H1 (cell line): Measurements from ENCODE around the gene E2F2. TPM values are rescaled to one million over a fixed set of nuclear protein-coding genes. Genes with fewer than 3 reads are reported as not detected.

Experiments
- CTCF ChIA-PET: fragments of 300-600 bp; sonication (Branson Sonifier 250); formaldehyde crosslinking; loops from one replicate; lab custom pipeline; 2021; ENCODE audit not compliant: partially characterized antibody; lab: Charles Lee
- POLR2A ChIA-PET: fragments of 300-600 bp; sonication (Branson Sonifier 250); formaldehyde crosslinking; loops from one replicate; lab custom pipeline; 2021; ENCODE audit warnings: inconsistent platforms; ENCODE audit not compliant: partially characterized antibody; lab: Charles Lee
- DNase-seq, 2 experiments: peaks; one replicate each; pipeline versions ENCODE4 v3.0.0 to v3.0.0-alpha.2; 2010 to 2022; ENCODE audit warnings: low spot score in 2 of 2, low read depth in 1 of 2, mixed read lengths in 1 of 2
- FAIRE-seq: peaks from 2 replicates; lab custom pipeline; 2011; peaks lifted over from hg19 to GRCh38; lab: Jason Lieb, UNC
- H2AFZ ChIP-seq: 2 replicates; pipeline ENCODE4 v1.8.1; 2012; ENCODE audit warnings: low read length, inconsistent platforms
- H2AK5ac ChIP-seq: 2 replicates; pipeline ENCODE4 v1.6.1; 2013; ENCODE audit warnings: low read depth, low read length
- H2BK120ac ChIP-seq: replicated peaks from 2 replicates; pipeline ENCODE3; 2013; ENCODE audit warnings: low read depth, low read length, inconsistent platforms
- H2BK12ac ChIP-seq: 2 replicates; pipeline ENCODE4 v1.6.1; 2013; ENCODE audit warnings: low read depth, low read length
- H2BK15ac ChIP-seq: 2 replicates; pipeline ENCODE4 v1.6.1; 2013; ENCODE audit warnings: low read length
- H2BK20ac ChIP-seq: 2 replicates; pipeline ENCODE4 v1.6.1; 2013; ENCODE audit warnings: low read length
- H2BK5ac ChIP-seq: 2 replicates; pipeline ENCODE4 v1.6.1; 2013; ENCODE audit warnings: low read depth, low read length
- H3K14ac ChIP-seq: 2 replicates; pipeline ENCODE4 v1.6.1; 2013; ENCODE audit warnings: inconsistent platforms; ENCODE audit not compliant: insufficient read length
- H3K18ac ChIP-seq: 2 replicates; pipeline ENCODE4 v1.6.1; 2013; ENCODE audit warnings: low read length; ENCODE audit errors: extremely low read depth
- H3K23ac ChIP-seq: 2 replicates; pipeline ENCODE4 v1.6.1; 2013; ENCODE audit warnings: inconsistent platforms; ENCODE audit not compliant: insufficient read length
- H3K23me2 ChIP-seq: 2 replicates; pipeline ENCODE4 v1.6.1; 2013; ENCODE audit warnings: low read depth, low read length
- H3K27ac ChIP-seq: 2 replicates; pipeline ENCODE4 v1.6.1; 2011; ENCODE audit warnings: low read depth, low read length, inconsistent platforms
- H3K27me3 ChIP-seq, 4 experiments: replicated peaks in 1 of 4; 1 replicate in 1 of 4; 2 replicates in 3 of 4; pipeline versions ENCODE4 v1.6.1 to v1.8.1; 2011 to 2013; ENCODE audit warnings: low read length in 3 of 4, mild to moderate bottlenecking in 3 of 4, inconsistent platforms in 2 of 4, mixed read lengths in 2 of 4, moderate library complexity in 1 of 4; ENCODE audit not compliant: control insufficient read depth in 3 of 4, insufficient read depth in 3 of 4; ENCODE audit errors: extremely low read depth in 1 of 4
- H3K36me3 ChIP-seq, 4 experiments: 2 replicates each; pipeline versions ENCODE4 v1.6.1 to v1.8.1; 2011 to 2013; ENCODE audit warnings: mild to moderate bottlenecking in 4 of 4, low read length in 3 of 4, moderate library complexity in 2 of 4, control low read depth in 1 of 4, inconsistent platforms in 1 of 4; ENCODE audit not compliant: insufficient read depth in 4 of 4, control insufficient read depth in 2 of 4
- H3K4ac ChIP-seq: replicated peaks from 2 replicates; pipeline ENCODE3; 2013; ENCODE audit warnings: low read length, low read depth, mixed read lengths, inconsistent platforms; ENCODE audit not compliant: insufficient read length
- H3K4me1 ChIP-seq, 4 experiments: replicated peaks in 1 of 4; 1 replicate in 1 of 4; 2 replicates in 3 of 4; pipeline versions ENCODE4 v1.6.1 to v1.8.1; 2011 to 2013; ENCODE audit warnings: low read length in 3 of 4, inconsistent platforms in 2 of 4, mixed read lengths in 1 of 4; ENCODE audit not compliant: insufficient read depth in 4 of 4, control insufficient read depth in 3 of 4
- H3K4me2 ChIP-seq, 2 experiments: 2 replicates each; pipeline versions ENCODE4 v1.6.1 to v1.8.1; 2011 to 2013; ENCODE audit warnings: low read depth in 2 of 2, low read length in 2 of 2, control low read depth in 1 of 2, inconsistent platforms in 1 of 2, mild to moderate bottlenecking in 1 of 2; ENCODE audit not compliant: insufficient read depth in 1 of 2
- H3K4me3 ChIP-seq, 4 experiments: fragments of 200-600, 300-600 bp in 1 of 4; sonication (generic), shearing (Covaris generic), sonication (Bioruptor Twin) in 1 of 4; 2 replicates each; pipeline versions ENCODE4 v1.5.1 to v1.8.1; 2011 to 2016; ENCODE audit warnings: low read length in 4 of 4, low read depth in 3 of 4, control low read depth in 2 of 4, inconsistent platforms in 2 of 4, mild to moderate bottlenecking in 2 of 4, mixed read lengths in 1 of 4, moderate library complexity in 1 of 4; ENCODE audit not compliant: insufficient read depth in 2 of 4; ENCODE audit errors: extremely low read depth in 1 of 4
- H3K56ac ChIP-seq: replicated peaks from 2 replicates; pipeline ENCODE3; 2013; ENCODE audit warnings: low read depth, mild to moderate bottlenecking, mixed read lengths, low read length, inconsistent platforms; ENCODE audit not compliant: insufficient read length
- H3K79me1 ChIP-seq: 2 replicates; pipeline ENCODE4 v1.6.1; 2013; ENCODE audit warnings: low read depth, low read length, control low read depth
- H3K79me2 ChIP-seq, 2 experiments: 2 replicates each; pipeline versions ENCODE4 v1.6.1 to v1.8.1; 2012 to 2013; ENCODE audit warnings: low read length in 2 of 2, mild to moderate bottlenecking in 2 of 2, inconsistent platforms in 1 of 2; ENCODE audit not compliant: insufficient read depth in 2 of 2, control insufficient read depth in 1 of 2
- H3K9ac ChIP-seq, 4 experiments: replicated peaks in 1 of 4; 1 replicate in 1 of 4; 2 replicates in 3 of 4; pipeline versions ENCODE4 v1.6.1 to v1.8.1; 2011 to 2013; ENCODE audit warnings: low read depth in 3 of 4, low read length in 3 of 4, control low read depth in 2 of 4, mild to moderate bottlenecking in 2 of 4, moderate library complexity in 2 of 4, inconsistent platforms in 1 of 4; ENCODE audit errors: extremely low read depth in 1 of 4
- H3K9me3 ChIP-seq, 2 experiments: 2 replicates each; pipeline versions ENCODE4 v1.6.1 to v1.8.1; 2012 to 2013; ENCODE audit warnings: mild to moderate bottlenecking in 2 of 2, moderate library complexity in 2 of 2, control low read depth in 1 of 2, inconsistent platforms in 1 of 2, low read depth in 1 of 2, low read length in 1 of 2, mixed read lengths in 1 of 2; ENCODE audit not compliant: insufficient read depth in 2 of 2
- H4K20me1 ChIP-seq, 2 experiments: replicated peaks in 1 of 2; 2 replicates each; pipeline versions ENCODE3 to v1.8.1; 2011 to 2013; ENCODE audit warnings: inconsistent platforms in 2 of 2, low read length in 2 of 2, mild to moderate bottlenecking in 1 of 2; ENCODE audit not compliant: insufficient read depth in 2 of 2, control insufficient read depth in 1 of 2
- H4K5ac ChIP-seq: 2 replicates; pipeline ENCODE4 v1.6.1; 2013; ENCODE audit warnings: low read length, low read depth, mixed read lengths, inconsistent platforms; ENCODE audit not compliant: insufficient read length
- H4K8ac ChIP-seq: 2 replicates; pipeline ENCODE4 v1.8.0; 2013; ENCODE audit warnings: mild to moderate bottlenecking, moderate library complexity, low read length, inconsistent platforms; ENCODE audit not compliant: insufficient read depth; ENCODE audit errors: extremely low read depth
- H4K91ac ChIP-seq: replicated peaks from 2 replicates; pipeline ENCODE3; 2013; ENCODE audit warnings: low read length, mixed read lengths, inconsistent platforms; ENCODE audit not compliant: insufficient read length
- CTBP2 ChIP-seq: IDR thresholded peaks from 2 replicates; pipeline ENCODE4 v1.7.0; 2011; ENCODE audit warnings: borderline replicate concordance, mild to moderate bottlenecking, moderate library complexity, mixed read lengths, low read length; ENCODE audit not compliant: insufficient read depth, insufficient read length
- KDM4A ChIP-seq: IDR thresholded peaks from one replicate; pipeline ENCODE4 v1.7.1; 2012; ENCODE audit warnings: low read depth, mild to moderate bottlenecking, moderate library complexity, low read length, inconsistent platforms; ENCODE audit not compliant: severe bottlenecking
- MAFK ChIP-seq: IDR thresholded peaks from 2 replicates; pipeline ENCODE4 v1.6.1; 2012; ENCODE audit warnings: low read depth, mild to moderate bottlenecking, improper control_type of control experiment, low read length
- RAD21 ChIP-seq, 2 experiments: IDR thresholded peaks in 1 of 2; conservative IDR thresholded peaks in 1 of 2; 2 replicates each; pipeline ENCODE4 v1.6.1; 2011; ENCODE audit warnings: low read depth in 2 of 2, low read length in 2 of 2, improper control_type of control experiment in 1 of 2, inconsistent platforms in 1 of 2, mild to moderate bottlenecking in 1 of 2, moderate library complexity in 1 of 2
- SIN3A ChIP-seq, 2 experiments: IDR thresholded peaks in 1 of 2; conservative IDR thresholded peaks in 1 of 2; 2 replicates each; pipeline ENCODE4 v1.6.1; 2011 to 2012; ENCODE audit warnings: low read length in 2 of 2, improper control_type of control experiment in 1 of 2, low read depth in 1 of 2, mild to moderate bottlenecking in 1 of 2
- SP1 ChIP-seq: IDR thresholded peaks from 2 replicates; pipeline ENCODE4 v1.6.1; 2011; ENCODE audit warnings: low read depth, low read length
- WGBS, 2 experiments: shearing (Covaris generic) in 1 of 2; methylation state at CpG; one replicate each; pipeline versions ENCODE4 v1.1.6 to v1.1.7; 2013 to 2015; ENCODE audit warnings: low lambda C conversion rate in 2 of 2, mixed read lengths in 2 of 2, inconsistent platforms in 1 of 2, low coverage in 1 of 2, missing lambda C conversion rate in 1 of 2; ENCODE audit not compliant: insufficient replicate concordance in 2 of 2, insufficient coverage in 1 of 2, insufficient read length in 1 of 2; ENCODE audit errors: extremely low coverage in 1 of 2, missing lambda C conversion rate in 1 of 2; 5-methylcytosine and 5-hydroxymethylcytosine counted together
- polyA plus RNA-seq, 7 experiments: library from polyadenylated mRNA; depleted of rRNA in 3 of 7; stranded (reverse) in 5 of 7; unstranded in 2 of 7; fragments of >200 nt in 5 of 7; fragments of 200-250 nt in 2 of 7; gene quantifications; 1 replicate in 5 of 7; 2 replicates in 1 of 7; 4 replicates in 1 of 7; pipeline versions ENCODE4 v1.2.1 to v1.2.3, GENCODE V29; 2011 to 2013; ENCODE audit warnings: missing spikeins in 2 of 7, mixed read lengths in 2 of 7
- total RNA-seq: library from RNA; stranded (reverse); fragmentation: NEBNext Ultra II Directional; extraction: Animal tissue kit (Norgen Biotek cat#: 25700); gene quantifications from 2 replicates; pipeline ENCODE4 v1.2.1, GENCODE V29; 2021

The E2F2 gene
- total and polyA plus RNA-seq, 2 of the 8 experiments (the other 6 are each of a cell fraction or from before 2014, with no cell fraction given), result 1.8 to 7.0 TPM

DNA sequence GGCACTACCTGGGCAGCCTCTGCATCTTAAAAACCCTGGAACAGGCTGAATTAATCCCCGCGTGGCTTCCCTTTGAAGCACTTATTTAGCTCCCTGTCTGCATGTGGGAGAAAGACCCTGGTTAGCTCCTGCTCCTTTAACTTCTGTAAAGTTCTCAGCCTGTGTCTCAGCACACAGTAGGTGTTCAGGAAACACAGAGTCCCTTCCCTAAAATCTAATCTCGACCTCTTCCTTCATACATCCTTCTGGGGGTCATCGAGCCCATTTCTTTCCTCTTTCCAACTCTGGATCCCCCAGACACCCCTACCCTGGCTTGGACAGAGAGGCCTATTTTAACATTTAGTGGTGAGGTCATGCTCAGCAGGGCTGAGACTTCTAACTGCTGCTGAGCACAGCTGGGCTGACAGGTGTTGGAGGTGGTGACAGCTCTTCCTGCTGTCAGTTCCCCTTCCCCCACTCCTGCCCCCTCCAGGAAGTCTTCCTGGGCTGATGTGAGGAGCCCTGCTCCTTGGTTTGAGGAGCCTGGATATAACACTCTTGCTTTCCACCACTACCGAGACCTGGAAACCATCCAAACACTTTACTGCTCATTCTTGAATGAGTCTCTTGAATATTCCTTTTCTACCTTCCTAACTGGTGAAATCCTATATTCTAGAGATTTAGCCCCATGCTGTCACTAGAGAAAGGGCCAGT lies 5.3 kb downstream of the E2F2 start:
- H4K8ac ChIP-seq, result no peak overlapping the region
- DNase-seq, result no peak
- peaks cover 0 to 3% of the 10 kb centered on the region in 2 experiments; a peak in 1 of 4 replicates for H3K79me2 ChIP-seq
- H3K9ac ChIP-seq, result no peak overlapping the region
- no peak overlapping the region for H2BK20ac ChIP-seq
- H3K18ac ChIP-seq, result no peak overlapping the region
- no peak overlapping the region for H2BK120ac ChIP-seq
- H4K5ac ChIP-seq, result no peak overlapping the region
- H3K36me3 ChIP-seq, result peaks cover 0 to 2% (median 0%) of the 10 kb centered on the region in 4 experiments; a peak in 2 of 8 replicates
- TF ChIP-seq RAD21 (IDR thresholded peaks at IDR 0.05 in 1 of 2, conservative IDR thresholded peaks at IDR 0.05 in 1 of 2; ENCODE audit: low read depth in 2 of 2, low read length in 2 of 2), result no peak
- no peak for TF ChIP-seq MAFK
- no peak for TF ChIP-seq KDM4A
- TF ChIP-seq CTBP2, result peak; percentile 88
- TF ChIP-seq SIN3A (conservative IDR thresholded peaks at IDR 0.05 in 1 of 2, IDR thresholded peaks at IDR 0.05 in 1 of 2; ENCODE audit: low read depth in 1 of 2, low read length in 2 of 2), result peak; percentile 91 to 92; a peak in 2 of 4 replicates
- TF ChIP-seq SP1, result no peak
- no peak overlapping the region for H3K27ac ChIP-seq
- H3K4ac ChIP-seq, result no peak overlapping the region
- H2BK15ac ChIP-seq, result no peak overlapping the region
- no peak overlapping the region for H2BK5ac ChIP-seq
- FAIRE-seq, result no peak
- CTCF ChIA-PET, result interaction anchor here (0.6 to 16.2 kb wide), 14 partner anchors 9 to 343 kb away, joined by 3 to 230 read pairs (median 5); partner anchors contain the start of gene RPL11
- H2BK12ac ChIP-seq, result no peak overlapping the region
- no peak overlapping the region for H2AK5ac ChIP-seq
- 65% methylated on average over 5 of the region's 5 CpGs; no CpG with 5 or more reads in 1 of the 2 experiments for WGBS, 2 experiments
- H3K4me3 ChIP-seq, result no peak overlapping the region
- H3K9me3 ChIP-seq, result no peaks in the 10 kb centered on the region
- H3K56ac ChIP-seq, result no peak overlapping the region
- peaks cover 4% of the 10 kb centered on the region; the same call in 1 of the 2 replicates for H3K23me2 ChIP-seq
- peak overlapping the region in 1 of 2 experiments; percentile 20; a peak in 1 of 4 replicates for H3K4me2 ChIP-seq
- no peak overlapping the region for H3K23ac ChIP-seq
- peaks cover 3 to 17% (median 13%) of the 10 kb centered on the region in 4 experiments for H3K27me3 ChIP-seq
- no peak overlapping the region for H4K91ac ChIP-seq
- no peak overlapping the region for H2AFZ ChIP-seq
- H3K4me1 ChIP-seq, result peaks cover 9 to 22% (median 11%) of the 10 kb centered on the region in 4 experiments
- POLR2A ChIA-PET, result interaction anchor here (1.0 to 1.3 kb wide), 3 partner anchors 12 to 50 kb away, joined by 3 to 6 read pairs (median 5); no protein-coding TSS in a partner anchor
- peaks cover 5% of the 10 kb centered on the region for H3K79me1 ChIP-seq
- H4K20me1 ChIP-seq, result peaks cover 3 to 10% of the 10 kb centered on the region in 2 experiments
- H3K14ac ChIP-seq, result no peak overlapping the region
